Measurements from ENCODE around the gene PCNT.

Gene PCNT

GRCh38 chr21:46421756-46422555 lies 98.0 kb downstream of the PCNT start:
- no peaks in the 10 kb centered on the region for H3K4me1 ChIP-seq (ENCODE audit: control insufficient read depth, insufficient read depth, low read length)
- H3K9ac ChIP-seq (ENCODE audit: low read depth, low read length) = no peak overlapping the region
- H3K27ac ChIP-seq (ENCODE audit: low read depth, low read length) = no peak overlapping the region
- H3K9me3 ChIP-seq (ENCODE audit: control insufficient read depth, insufficient read depth, low read length) = no peaks in the 10 kb centered on the region
- H3K27me3 ChIP-seq (ENCODE audit: control insufficient read depth, insufficient read depth, low read length) = no peaks in the 10 kb centered on the region
- H3K4me3 ChIP-seq (ENCODE audit: low read depth, low read length) = no peak overlapping the region
- peaks cover 58% of the 10 kb centered on the region for H3K36me3 ChIP-seq (ENCODE audit: control insufficient read depth, insufficient read depth, low read length)

- Histone ChIP-seq H3K36me3 (ENCODE audit: control insufficient read depth, insufficient read depth, low read length) (peaks cover 64% of the 10 kb centered on the region), H3K4me1 (ENCODE audit: control insufficient read depth, insufficient read depth, low read length) (no peaks in the 10 kb centered on the region), H3K4me3 (ENCODE audit: low read depth, low read length) (no peak overlapping the region), H3K9ac (ENCODE audit: low read depth, low read length) (no peak overlapping the region), H3K9me3 (ENCODE audit: control insufficient read depth, insufficient read depth, low read length) (no peaks in the 10 kb centered on the region), H3K27ac (ENCODE audit: low read depth, low read length) (no peak overlapping the region), H3K27me3 (ENCODE audit: control insufficient read depth, insufficient read depth, low read length) (no peaks in the 10 kb centered on the region)
Observed at GRCh38 chr21:46422636-46423241, 98.8 kb downstream of the PCNT start.

GRCh38 chr21:46423546-46424038 lies 99.6 kb downstream of the PCNT start:
- Histone ChIP-seq H3K4me3 (ENCODE audit: low read depth, low read length) (no peak overlapping the region), H3K27me3 (ENCODE audit: control insufficient read depth, insufficient read depth, low read length) (no peaks in the 10 kb centered on the region), H3K27ac (ENCODE audit: low read depth, low read length) (peak overlapping the region; percentile 27), H3K9ac (ENCODE audit: low read depth, low read length) (no peak overlapping the region), H3K4me1 (ENCODE audit: control insufficient read depth, insufficient read depth, low read length) (no peaks in the 10 kb centered on the region), H3K9me3 (ENCODE audit: control insufficient read depth, insufficient read depth, low read length) (no peaks in the 10 kb centered on the region), H3K36me3 (ENCODE audit: control insufficient read depth, insufficient read depth, low read length) (peaks cover 64% of the 10 kb centered on the region)

- no peak overlapping the region for H3K27ac ChIP-seq (ENCODE audit: low read depth, low read length)
- H3K9me3 ChIP-seq (ENCODE audit: control insufficient read depth, insufficient read depth, low read length) = no peaks in the 10 kb centered on the region
- peaks cover 63% of the 10 kb centered on the region for H3K36me3 ChIP-seq (ENCODE audit: control insufficient read depth, insufficient read depth, low read length)
- H3K4me3 ChIP-seq (ENCODE audit: low read depth, low read length) = no peak overlapping the region
- H3K4me1 ChIP-seq (ENCODE audit: control insufficient read depth, insufficient read depth, low read length) = no peaks in the 10 kb centered on the region
- no peaks in the 10 kb centered on the region for H3K27me3 ChIP-seq (ENCODE audit: control insufficient read depth, insufficient read depth, low read length)
- H3K9ac ChIP-seq (ENCODE audit: low read depth, low read length) = no peak overlapping the region
Observed at GRCh38 chr21:46424039-46424591, 100.2 kb downstream of the PCNT start.

- Histone ChIP-seq H3K4me1 (ENCODE audit: control insufficient read depth, insufficient read depth, low read length) (no peaks in the 10 kb centered on the region), H3K27me3 (ENCODE audit: control insufficient read depth, insufficient read depth, low read length) (no peaks in the 10 kb centered on the region), H3K36me3 (ENCODE audit: control insufficient read depth, insufficient read depth, low read length) (peaks cover 60% of the 10 kb centered on the region), H3K9ac (ENCODE audit: low read depth, low read length) (no peak overlapping the region), H3K27ac (ENCODE audit: low read depth, low read length) (no peak overlapping the region), H3K4me3 (ENCODE audit: low read depth, low read length) (no peak overlapping the region), H3K9me3 (ENCODE audit: control insufficient read depth, insufficient read depth, low read length) (no peaks in the 10 kb centered on the region)
Observed at GRCh38 chr21:46424621-46425020, 100.7 kb downstream of the PCNT start.

GRCh38 chr21:46425041-46425440 lies 101.1 kb downstream of the PCNT start:
- Histone ChIP-seq H3K27ac (ENCODE audit: low read depth, low read length) (no peak overlapping the region), H3K9me3 (ENCODE audit: control insufficient read depth, insufficient read depth, low read length) (no peaks in the 10 kb centered on the region), H3K4me1 (ENCODE audit: control insufficient read depth, insufficient read depth, low read length) (no peaks in the 10 kb centered on the region), H3K36me3 (ENCODE audit: control insufficient read depth, insufficient read depth, low read length) (peaks cover 60% of the 10 kb centered on the region), H3K9ac (ENCODE audit: low read depth, low read length) (no peak overlapping the region), H3K27me3 (ENCODE audit: control insufficient read depth, insufficient read depth, low read length) (no peaks in the 10 kb centered on the region), H3K4me3 (ENCODE audit: low read depth, low read length) (no peak overlapping the region)

GRCh38 chr21:46425571-46425970 lies 101.6 kb downstream of the PCNT start:
- Histone ChIP-seq H3K27me3 (ENCODE audit: control insufficient read depth, insufficient read depth, low read length) (no peaks in the 10 kb centered on the region), H3K9me3 (ENCODE audit: control insufficient read depth, insufficient read depth, low read length) (no peaks in the 10 kb centered on the region), H3K27ac (ENCODE audit: low read depth, low read length) (no peak overlapping the region), H3K36me3 (ENCODE audit: control insufficient read depth, insufficient read depth, low read length) (peaks cover 61% of the 10 kb centered on the region), H3K4me3 (ENCODE audit: low read depth, low read length) (no peak overlapping the region), H3K4me1 (ENCODE audit: control insufficient read depth, insufficient read depth, low read length) (no peaks in the 10 kb centered on the region), H3K9ac (ENCODE audit: low read depth, low read length) (no peak overlapping the region)

GRCh38 chr21:46426313-46427046 lies 102.5 kb downstream of the PCNT start:
- Histone ChIP-seq H3K4me3 (ENCODE audit: low read depth, low read length) (no peak overlapping the region), H3K27me3 (ENCODE audit: control insufficient read depth, insufficient read depth, low read length) (no peaks in the 10 kb centered on the region), H3K36me3 (ENCODE audit: control insufficient read depth, insufficient read depth, low read length) (peaks cover 62% of the 10 kb centered on the region), H3K9ac (ENCODE audit: low read depth, low read length) (no peak overlapping the region), H3K9me3 (ENCODE audit: control insufficient read depth, insufficient read depth, low read length) (no peaks in the 10 kb centered on the region), H3K4me1 (ENCODE audit: control insufficient read depth, insufficient read depth, low read length) (no peaks in the 10 kb centered on the region), H3K27ac (ENCODE audit: low read depth, low read length) (no peak overlapping the region)

GRCh38 chr21:46427516-46427915 lies 103.6 kb downstream of the PCNT start:
- Histone ChIP-seq H3K9me3 (ENCODE audit: control insufficient read depth, insufficient read depth, low read length) (no peaks in the 10 kb centered on the region), H3K27me3 (ENCODE audit: control insufficient read depth, insufficient read depth, low read length) (no peaks in the 10 kb centered on the region), H3K9ac (ENCODE audit: low read depth, low read length) (no peak overlapping the region), H3K27ac (ENCODE audit: low read depth, low read length) (no peak overlapping the region), H3K4me1 (ENCODE audit: control insufficient read depth, insufficient read depth, low read length) (no peaks in the 10 kb centered on the region), H3K4me3 (ENCODE audit: low read depth, low read length) (no peak overlapping the region), H3K36me3 (ENCODE audit: control insufficient read depth, insufficient read depth, low read length) (peaks cover 69% of the 10 kb centered on the region)

- Histone ChIP-seq H3K27ac (ENCODE audit: low read depth, low read length) (no peak overlapping the region), H3K9ac (ENCODE audit: low read depth, low read length) (no peak overlapping the region), H3K36me3 (ENCODE audit: control insufficient read depth, insufficient read depth, low read length) (peaks cover 73% of the 10 kb centered on the region), H3K27me3 (ENCODE audit: control insufficient read depth, insufficient read depth, low read length) (no peaks in the 10 kb centered on the region), H3K9me3 (ENCODE audit: control insufficient read depth, insufficient read depth, low read length) (no peaks in the 10 kb centered on the region), H3K4me1 (ENCODE audit: control insufficient read depth, insufficient read depth, low read length) (no peaks in the 10 kb centered on the region), H3K4me3 (ENCODE audit: low read depth, low read length) (no peak overlapping the region)
Observed at GRCh38 chr21:46428286-46428685, 104.3 kb downstream of the PCNT start.
